ENCODE data around the gene BDKRB1. TPM values are rescaled to one million over a fixed set of nuclear protein-coding genes. Genes with fewer than 3 reads are reported as not detected.

The BDKRB1 gene
- total RNA-seq, 1 experiment from 2014 or later, result 10.3 TPM

GRCh38 chr14:96257900-96258299, 1.9 kb downstream of the BDKRB1 start:
- H3K4me3 ChIP-seq, result no peak overlapping the region
- H3K4me1 ChIP-seq (replicated peaks), result peaks cover 61% of the 10 kb centered on the region
- no peaks in the 10 kb centered on the region for H3K27me3 ChIP-seq (replicated peaks)

GRCh38 chr14:96260341-96260821, 4.4 kb downstream of the BDKRB1 start:
- Histone ChIP-seq H3K9me3 (replicated peaks) (no peaks in the 10 kb centered on the region; the same call in 1 of the 2 replicates), H3K4me1 (replicated peaks) (peaks cover 36% of the 10 kb centered on the region), H3K27ac (no peak overlapping the region), H3K4me3 (no peak overlapping the region), H3K27me3 (replicated peaks) (no peaks in the 10 kb centered on the region), H3K36me3 (peaks cover 36% of the 10 kb centered on the region)
- no peak for DNase-seq (ENCODE audit: low read depth in 1 of 2, low spot score in 2 of 2)

More at GRCh38 chr14:96257900-96258299, 1.9 kb downstream of the BDKRB1 start:
- no peak for DNase-seq (ENCODE audit: low read depth in 1 of 2, low spot score in 2 of 2)
- Histone ChIP-seq H3K27ac (no peak overlapping the region), H3K36me3 (peaks cover 16% of the 10 kb centered on the region), H3K9me3 (replicated peaks) (peaks cover 3% of the 10 kb centered on the region; the same call in 1 of the 2 replicates)

GRCh38 chr14:96261053-96261452, 5.0 kb downstream of the BDKRB1 start:
- DNase-seq (ENCODE audit: low read depth in 1 of 2, low spot score in 2 of 2), result no peak
- no peaks in the 10 kb centered on the region; the same call in 1 of the 2 replicates for H3K9me3 ChIP-seq (replicated peaks)

GRCh38 chr14:96261772-96262655, 6.0 kb downstream of the BDKRB1 start:
- H3K36me3 ChIP-seq, result peaks cover 35% of the 10 kb centered on the region
- no peak overlapping the region for H3K4me3 ChIP-seq
- H3K27ac ChIP-seq, result no peak overlapping the region
- H3K27me3 ChIP-seq (replicated peaks), result no peaks in the 10 kb centered on the region
- H3K4me1 ChIP-seq (replicated peaks), result peaks cover 34% of the 10 kb centered on the region
- no peak for DNase-seq (ENCODE audit: low read depth in 1 of 2, low spot score in 2 of 2)
- H3K9me3 ChIP-seq (replicated peaks), result no peaks in the 10 kb centered on the region; the same call in 1 of the 2 replicates

More at GRCh38 chr14:96261053-96261452, 5.0 kb downstream of the BDKRB1 start:
- H3K4me3 ChIP-seq, result no peak overlapping the region
- peaks cover 36% of the 10 kb centered on the region for H3K36me3 ChIP-seq
- H3K4me1 ChIP-seq (replicated peaks), result peaks cover 34% of the 10 kb centered on the region
- no peak overlapping the region for H3K27ac ChIP-seq
- H3K27me3 ChIP-seq (replicated peaks), result no peaks in the 10 kb centered on the region

- H3K4me1 ChIP-seq (replicated peaks), result peaks cover 40% of the 10 kb centered on the region
- peaks cover 32% of the 10 kb centered on the region for H3K36me3 ChIP-seq
- H3K27ac ChIP-seq, result no peak overlapping the region
- H3K9me3 ChIP-seq (replicated peaks), result no peaks in the 10 kb centered on the region; the same call in 1 of the 2 replicates
- DNase-seq (ENCODE audit: low read depth in 1 of 2, low spot score in 2 of 2), result no peak
- H3K4me3 ChIP-seq, result no peak overlapping the region
- H3K27me3 ChIP-seq (replicated peaks), result no peaks in the 10 kb centered on the region
Observed at GRCh38 chr14:96263347-96264199, 7.6 kb downstream of the BDKRB1 start.

GRCh38 chr14:96264200-96264553, 8.2 kb downstream of the BDKRB1 start:
- Histone ChIP-seq H3K27me3 (replicated peaks) (no peaks in the 10 kb centered on the region), H3K4me1 (replicated peaks) (peaks cover 46% of the 10 kb centered on the region), H3K27ac (no peak overlapping the region), H3K36me3 (peaks cover 30% of the 10 kb centered on the region), H3K4me3 (no peak overlapping the region), H3K9me3 (replicated peaks) (no peaks in the 10 kb centered on the region; the same call in 1 of the 2 replicates)
- DNase-seq (ENCODE audit: low read depth in 1 of 2, low spot score in 2 of 2), result no peak

- peaks cover 24% of the 10 kb centered on the region for H3K36me3 ChIP-seq
- H3K4me1 ChIP-seq (replicated peaks), result peaks cover 53% of the 10 kb centered on the region
Observed at GRCh38 chr14:96264853-96265252, 8.8 kb downstream of the BDKRB1 start.

GRCh38 chr14:96265383-96266095, 9.5 kb downstream of the BDKRB1 start:
- DNase-seq (ENCODE audit: low read depth in 1 of 2, low spot score in 2 of 2), result no peak
- Histone ChIP-seq H3K4me1 (replicated peaks) (peaks cover 54% of the 10 kb centered on the region), H3K27ac (no peak overlapping the region)

More at GRCh38 chr14:96264853-96265252, 8.8 kb downstream of the BDKRB1 start:
- H3K9me3 ChIP-seq (replicated peaks), result no peaks in the 10 kb centered on the region
- no peak for DNase-seq (ENCODE audit: low read depth in 1 of 2, low spot score in 2 of 2)
- no peaks in the 10 kb centered on the region for H3K27me3 ChIP-seq (replicated peaks)
- H3K27ac ChIP-seq, result no peak overlapping the region
- H3K4me3 ChIP-seq, result no peak overlapping the region

GRCh38 chr14:96267336-96267735, 11.3 kb downstream of the BDKRB1 start:
- Histone ChIP-seq H3K27ac (peak overlapping the region; percentile 77), H3K36me3 (peaks cover 24% of the 10 kb centered on the region), H3K27me3 (replicated peaks) (no peaks in the 10 kb centered on the region), H3K9me3 (replicated peaks) (no peaks in the 10 kb centered on the region), H3K4me3 (no peak overlapping the region), H3K4me1 (replicated peaks) (peaks cover 43% of the 10 kb centered on the region)
- peak; percentile 78 to 88 for DNase-seq (ENCODE audit: low read depth in 1 of 2, low spot score in 2 of 2)

More at GRCh38 chr14:96265383-96266095, 9.5 kb downstream of the BDKRB1 start:
- Histone ChIP-seq H3K27me3 (replicated peaks) (no peaks in the 10 kb centered on the region), H3K9me3 (replicated peaks) (no peaks in the 10 kb centered on the region), H3K4me3 (no peak overlapping the region), H3K36me3 (peaks cover 24% of the 10 kb centered on the region)

- Histone ChIP-seq H3K27ac (peak overlapping the region; percentile 77), H3K4me3 (no peak overlapping the region), H3K4me1 (replicated peaks) (peaks cover 43% of the 10 kb centered on the region), H3K9me3 (replicated peaks) (no peaks in the 10 kb centered on the region), H3K27me3 (replicated peaks) (no peaks in the 10 kb centered on the region), H3K36me3 (peaks cover 24% of the 10 kb centered on the region)
- no peak for DNase-seq (ENCODE audit: low read depth in 1 of 2, low spot score in 2 of 2)
Observed at GRCh38 chr14:96267916-96268315, 11.9 kb downstream of the BDKRB1 start.

GRCh38 chr14:96268431-96269358, 12.7 kb downstream of the BDKRB1 start:
- peak; percentile 85 to 91 for DNase-seq (ENCODE audit: low read depth in 1 of 2, low spot score in 2 of 2)
- H3K27me3 ChIP-seq (replicated peaks), result no peaks in the 10 kb centered on the region
- H3K9me3 ChIP-seq (replicated peaks), result no peaks in the 10 kb centered on the region
- no peak overlapping the region for H3K4me3 ChIP-seq
- peak overlapping the region; percentile 77 for H3K27ac ChIP-seq
- peaks cover 48% of the 10 kb centered on the region for H3K4me1 ChIP-seq (replicated peaks)
- peaks cover 17% of the 10 kb centered on the region for H3K36me3 ChIP-seq

- Histone ChIP-seq H3K27ac (peak overlapping the region; percentile 77), H3K27me3 (replicated peaks) (no peaks in the 10 kb centered on the region), H3K4me3 (no peak overlapping the region), H3K4me1 (replicated peaks) (peaks cover 49% of the 10 kb centered on the region), H3K9me3 (replicated peaks) (no peaks in the 10 kb centered on the region), H3K36me3 (peaks cover 10% of the 10 kb centered on the region)
- peak in 1 of 2 experiments; percentile 61 for DNase-seq (ENCODE audit: low read depth in 1 of 2, low spot score in 2 of 2)
Observed at GRCh38 chr14:96269359-96269710, 13.3 kb downstream of the BDKRB1 start.
